Heart left ventricle (tissue), 13 donors: ENCODE measurements around the gene FANCG.

Experiments used
- CTCF ChIP-seq, 12 donors: fragments of 200-600 bp; sonication (generic) in 4 of 12; IDR thresholded peaks; one replicate each; pipeline versions ENCODE4 v1.5.0 to v1.8.0; 2018 to 2022; ENCODE audit warnings: antibody characterized with exemption in 12 of 12, mild to moderate bottlenecking in 5 of 12
- POLR2A ChIP-seq, 2 donors: fragments of 450-650 bp; IDR thresholded peaks; one replicate each; pipeline ENCODE4 v1.6.1; 2017; ENCODE audit warnings: antibody characterized with exemption in 2 of 2, mild to moderate bottlenecking in 2 of 2, moderate library complexity in 2 of 2
- donor health status: ischemic (EF 13 %, LVEDD 7.1; RV severe dilation, severe dysfunction).
- donor health status: DM: no; HTN: yes; CAD: no.
- donor health status: DM: no; HTN: no; CAD: no.
- donor health status: ischemic (EF 25% LVEDD 6.9; RV normal size, moderate dysfunction).
- donor health status: ischemic (EF 25% LVEDD 5.7; RV mildly dilated, moderate dysfunction).
- donor health status: ischemic (EF 35%, LVEDD 5.7; RV mildly dilated, moderate dysfunction).
- donor health status: nonischemic (EF 11% LVEDD 7.7; RV severe dilation, severe dysfunction).
- donor health status: DM: yes; HTN: yes; CAD: no.
- donor health status: PGD.
- donor health status: ischemic (EF 29% LVEDD 5.4; RV normal size, mild dysfunction).
- donor health status: nonischemic (EF 23%, LVEDD 6.1; RV moderate dilation, normal function).

- no peak for TF ChIP-seq CTCF (IDR thresholded peaks at IDR 0.05)
- TF ChIP-seq POLR2A (IDR thresholded peaks at IDR 0.05) = no peak
These were observed 29.3 kb upstream of the FANCG start for GRCh38 chr9:35108946-35109575.
